ENCODE measurements around the gene SLF2. TPM values are rescaled to one million over a fixed set of nuclear protein-coding genes. Genes with fewer than 3 reads are reported as not detected.

SLF2 gene
- total RNA-seq, 1 experiment from 2014 or later, result 43.0 TPM

GRCh38 chr10:100997360-100998182 is 84.8 kb downstream of the SLF2 start (continued):
- TF ChIP-seq EZH2 (IDR thresholded peaks at IDR 0.05), result no peak
- no peak for TF ChIP-seq CEBPB (IDR thresholded peaks at IDR 0.05; ENCODE audit: low read depth)
- peak in 2 of 3 experiments; percentile 98 to 99; a peak in 4 of 6 replicates for TF ChIP-seq CTCF (IDR thresholded peaks at IDR 0.05 in 2 of 3, conservative IDR thresholded peaks at IDR 0.05 in 1 of 3; ENCODE audit: borderline replicate concordance in 1 of 3, insufficient read depth in 1 of 3, low read depth in 2 of 3, low read length in 2 of 3)
- no peak for TF ChIP-seq JUND (IDR thresholded peaks at IDR 0.05)
- TF ChIP-seq SP1 (IDR thresholded peaks at IDR 0.05; ENCODE audit: low read depth), result no peak
- no peak for TF ChIP-seq RAD21 (IDR thresholded peaks at IDR 0.05; ENCODE audit: low read depth)
- no peak for TF ChIP-seq SIN3A (IDR thresholded peaks at IDR 0.05; ENCODE audit: low read depth)
- TF ChIP-seq ELF1 (IDR thresholded peaks at IDR 0.05; ENCODE audit: borderline replicate concordance, low read depth), result no peak
- no peak for TF ChIP-seq CBX3 (IDR thresholded peaks at IDR 0.05; ENCODE audit: low read depth)
- no peak for TF ChIP-seq SRF (IDR thresholded peaks at IDR 0.05; ENCODE audit: low read depth)
- peak; percentile 12 for TF ChIP-seq ZBTB33 (IDR thresholded peaks at IDR 0.05; ENCODE audit: extremely low read depth, insufficient replicate concordance, low read length)
- no peak for TF ChIP-seq ZNF274 (IDR thresholded peaks at IDR 0.05; ENCODE audit: low read depth, low read length)

Data from HCT116 (cell line).